ENCODE measurements around the gene SFXN4.

- TF ChIP-seq CTCF (IDR thresholded peaks at IDR 0.05 in 2 of 3, conservative IDR thresholded peaks at IDR 0.05 in 1 of 3; ENCODE audit: insufficient read depth in 2 of 3, low read depth in 1 of 3, low read length in 3 of 3) = no peak
- TF ChIP-seq CBX3 (IDR thresholded peaks at IDR 0.05; ENCODE audit: borderline replicate concordance in 1 of 2, low read length in 2 of 2) = no peak
- no peak for TF ChIP-seq ZNF274 (IDR thresholded peaks at IDR 0.05; ENCODE audit: borderline replicate concordance, low read depth, low read length)
- no peak for TF ChIP-seq ZNF143 (CRISPR knock-in tag; IDR thresholded peaks at IDR 0.05)
- TF ChIP-seq MEF2A (IDR thresholded peaks at IDR 0.05; ENCODE audit: control insufficient read depth, low read depth, low read length) = no peak
- no peak for TF ChIP-seq ARID3B (CRISPR knock-in tag; IDR thresholded peaks at IDR 0.05; ENCODE audit: borderline replicate concordance)
- TF ChIP-seq CHD2 (IDR thresholded peaks at IDR 0.05; ENCODE audit: low read depth, low read length) = no peak
- TF ChIP-seq RFX5 (IDR thresholded peaks at IDR 0.05; ENCODE audit: low read depth, low read length) = no peak
These were observed 32.8 kb downstream of the SFXN4 start for GRCh38 chr10:119132521-119133345.
